GM12878 (cell line): ENCODE measurements around the gene NDUFB1. TPM values are rescaled to one million over a fixed set of nuclear protein-coding genes. Genes with fewer than 3 reads are reported as not detected.

Experiments used
- ATF7 ChIP-seq: fragments of 450-650 bp; IDR thresholded peaks from 2 replicates; pipeline ENCODE4 v1.6.1; 2016; ENCODE audit warnings: low read depth, mild to moderate bottlenecking
- HCFC1 ChIP-seq: fragments of 150-350 bp; IDR thresholded peaks from 2 replicates; pipeline ENCODE4 v1.6.1; 2014; ENCODE audit warnings: low read length
- MTA2 ChIP-seq: fragments of 450-650 bp; IDR thresholded peaks from 2 replicates; pipeline ENCODE4 v1.6.1; 2016; ENCODE audit warnings: low read depth, mild to moderate bottlenecking, moderate library complexity
- NFIC ChIP-seq: IDR thresholded peaks from 2 replicates; pipeline ENCODE4 v1.6.1; 2012; ENCODE audit warnings: low read depth, mild to moderate bottlenecking, inconsistent platforms, low read length, moderate library complexity
- ZNF687 ChIP-seq: fragments of 450-650 bp; IDR thresholded peaks from 2 replicates; pipeline ENCODE4 v1.6.1; 2017; ENCODE audit warnings: mild to moderate bottlenecking, moderate library complexity
- polyA plus RNA-seq, 11 experiments: library from polyadenylated mRNA; depleted of rRNA in 4 of 11; unstranded in 6 of 11; stranded (reverse) in 5 of 11; fragments of >200 nt; fragmentation: Nextera tagmentation in 4 of 11; fragmentation: Illumina TruSeq in 1 of 11; extraction: Ambion mirVana in 4 of 11; extraction: Trizol in 1 of 11; gene quantifications; 1 replicate in 1 of 11; 2 replicates in 10 of 11; pipeline versions ENCODE4 v1.2.1 to v1.2.3, GENCODE V29; 2011 to 2016; ENCODE audit warnings: inconsistent platforms in 2 of 11, missing spikeins in 2 of 11, low read depth in 1 of 11
- total RNA-seq, 4 experiments: library from RNA; depleted of rRNA in 3 of 4; stranded (reverse); fragments of >200 nt in 3 of 4; fragmentation: Illumina TruSeq in 1 of 4; extraction: Trizol in 1 of 4; gene quantifications; 2 replicates each; pipeline versions ENCODE4 v1.2.1 to v1.2.3, GENCODE V29; 2013 to 2021

NDUFB1 gene
- total and polyA plus RNA-seq, 10 of the 15 experiments (the other 5 are each of a cell fraction or from before 2014, with no cell fraction given): 132 to 919 (median 561) TPM

- TF ChIP-seq HCFC1: no peak
- TF ChIP-seq ATF7: no peak
- no peak for TF ChIP-seq ZNF687
- TF ChIP-seq MTA2: no peak
- TF ChIP-seq NFIC: no peak
- TF ChIP-seq, all 136 proteins: peak for 0
Observed at GRCh38 chr14:92074555-92074954, 47.0 kb downstream of the NDUFB1 start (continued).

Other genes starting within 250 kb of the NDUFB1 start
- gene FBLN5, start 174.0 kb downstream of the NDUFB1 start, total RNA-seq (2014; rRNA removed): 0.05 and 0.45 TPM in 2 replicates
- 0.13 and 0.14 TPM in 2 replicates for gene FBLN5, start 174.0 kb downstream of the NDUFB1 start, total RNA-seq (2014; rRNA removed; fragmentation: Illumina TruSeq; extraction: Trizol)
- 0.28 and 0.64 TPM in 2 replicates for gene FBLN5, start 174.0 kb downstream of the NDUFB1 start, total RNA-seq (2021)
- 0.43 and 0.64 TPM in 2 replicates for gene FBLN5, start 174.0 kb downstream of the NDUFB1 start, polyA plus RNA-seq (2011; rRNA removed)
- 0.16 and 0.22 TPM in 2 replicates for gene FBLN5, start 174.0 kb downstream of the NDUFB1 start, polyA plus RNA-seq (2014; fragmentation: Illumina TruSeq; extraction: Trizol)
- gene FBLN5, start 174.0 kb downstream of the NDUFB1 start, polyA plus RNA-seq (2014; fragmentation: Nextera tagmentation; extraction: Ambion mirVana): under 1 TPM; 0.03 to 0.13 TPM
- gene FBLN5, start 174.0 kb downstream of the NDUFB1 start, polyA plus RNA-seq (2014; rRNA removed): 0.11 and 0.26 TPM in 2 replicates
- gene FBLN5, start 174.0 kb downstream of the NDUFB1 start, polyA plus RNA-seq (2016; fragmentation: Nextera tagmentation; extraction: Ambion mirVana): under 1 TPM; 0.23 to 0.29 TPM
- gene TRIP11, start 81.6 kb downstream of the NDUFB1 start, total RNA-seq (2014; rRNA removed): 12.8 and 17.2 TPM in 2 replicates
- 21.8 and 22.3 TPM in 2 replicates for gene TRIP11, start 81.6 kb downstream of the NDUFB1 start, total RNA-seq (2014; rRNA removed; fragmentation: Illumina TruSeq; extraction: Trizol)
- 30.5 and 33.7 TPM in 2 replicates for gene TRIP11, start 81.6 kb downstream of the NDUFB1 start, total RNA-seq (2021)
- gene TRIP11, start 81.6 kb downstream of the NDUFB1 start, polyA plus RNA-seq (2011; rRNA removed): 17.5 and 23.4 TPM in 2 replicates
- 14.8 and 18.8 TPM in 2 replicates for gene TRIP11, start 81.6 kb downstream of the NDUFB1 start, polyA plus RNA-seq (2014; fragmentation: Illumina TruSeq; extraction: Trizol)
- 10 to 100 TPM in 1 of 2 experiments, 1 to 10 TPM in 1; 7.1 to 32.0 TPM for gene TRIP11, start 81.6 kb downstream of the NDUFB1 start, polyA plus RNA-seq (2014; fragmentation: Nextera tagmentation; extraction: Ambion mirVana)
- gene TRIP11, start 81.6 kb downstream of the NDUFB1 start, polyA plus RNA-seq (2014; rRNA removed): 5.2 and 5.3 TPM in 2 replicates
- 10 to 100 TPM; 43.1 to 46.1 TPM for gene TRIP11, start 81.6 kb downstream of the NDUFB1 start, polyA plus RNA-seq (2016; fragmentation: Nextera tagmentation; extraction: Ambion mirVana)
- gene ATXN3, start 15.1 kb downstream of the NDUFB1 start, total RNA-seq (2014; rRNA removed): 15.6 and 26.1 TPM in 2 replicates
- 16.5 and 19.1 TPM in 2 replicates for gene ATXN3, start 15.1 kb downstream of the NDUFB1 start, total RNA-seq (2014; rRNA removed; fragmentation: Illumina TruSeq; extraction: Trizol)
- 20.2 and 20.4 TPM in 2 replicates for gene ATXN3, start 15.1 kb downstream of the NDUFB1 start, total RNA-seq (2021)
- gene ATXN3, start 15.1 kb downstream of the NDUFB1 start, polyA plus RNA-seq (2011; rRNA removed): 26.3 and 43.1 TPM in 2 replicates
- gene ATXN3, start 15.1 kb downstream of the NDUFB1 start, polyA plus RNA-seq (2014; fragmentation: Illumina TruSeq; extraction: Trizol): 15.1 and 22.0 TPM in 2 replicates
- 10 to 100 TPM; 17.0 to 21.6 TPM for gene ATXN3, start 15.1 kb downstream of the NDUFB1 start, polyA plus RNA-seq (2014; fragmentation: Nextera tagmentation; extraction: Ambion mirVana)
- gene ATXN3, start 15.1 kb downstream of the NDUFB1 start, polyA plus RNA-seq (2014; rRNA removed): 15.3 and 17.9 TPM in 2 replicates
- gene ATXN3, start 15.1 kb downstream of the NDUFB1 start, polyA plus RNA-seq (2016; fragmentation: Nextera tagmentation; extraction: Ambion mirVana): 10 to 100 TPM; 27.2 to 27.3 TPM
- 25.9 and 28.2 TPM in 2 replicates for gene CPSF2, start 263 bp upstream of the NDUFB1 start, total RNA-seq (2014; rRNA removed)
- gene CPSF2, start 263 bp upstream of the NDUFB1 start, total RNA-seq (2014; rRNA removed; fragmentation: Illumina TruSeq; extraction: Trizol): 60.2 and 71.8 TPM in 2 replicates
- 57.6 and 61.7 TPM in 2 replicates for gene CPSF2, start 263 bp upstream of the NDUFB1 start, total RNA-seq (2021)
- gene CPSF2, start 263 bp upstream of the NDUFB1 start, polyA plus RNA-seq (2011; rRNA removed): 42.0 and 63.9 TPM in 2 replicates
- gene CPSF2, start 263 bp upstream of the NDUFB1 start, polyA plus RNA-seq (2014; fragmentation: Illumina TruSeq; extraction: Trizol): 52.0 and 76.6 TPM in 2 replicates
- gene CPSF2, start 263 bp upstream of the NDUFB1 start, polyA plus RNA-seq (2014; fragmentation: Nextera tagmentation; extraction: Ambion mirVana): 10 to 100 TPM; 18.2 to 20.1 TPM
- 32.8 and 36.8 TPM in 2 replicates for gene CPSF2, start 263 bp upstream of the NDUFB1 start, polyA plus RNA-seq (2014; rRNA removed)
- gene CPSF2, start 263 bp upstream of the NDUFB1 start, polyA plus RNA-seq (2016; fragmentation: Nextera tagmentation; extraction: Ambion mirVana): 10 to 100 TPM; 61.9 to 62.0 TPM
- gene SLC24A4, start 201.5 kb upstream of the NDUFB1 start, total RNA-seq (2014; rRNA removed): under 0.01 TPM in 1 of 2 replicates, not detected in the other
- 0.04 TPM in 1 of 2 replicates, not detected in the other for gene SLC24A4, start 201.5 kb upstream of the NDUFB1 start, total RNA-seq (2014; rRNA removed; fragmentation: Illumina TruSeq; extraction: Trizol)
- not detected in 2 replicates for gene SLC24A4, start 201.5 kb upstream of the NDUFB1 start, total RNA-seq (2021)
- gene SLC24A4, start 201.5 kb upstream of the NDUFB1 start, polyA plus RNA-seq (2011; rRNA removed): 0.22 and 0.46 TPM in 2 replicates
- gene SLC24A4, start 201.5 kb upstream of the NDUFB1 start, polyA plus RNA-seq (2014; fragmentation: Illumina TruSeq; extraction: Trizol): under 0.01 TPM in 1 of 2 replicates, not detected in the other
- not detected for gene SLC24A4, start 201.5 kb upstream of the NDUFB1 start, polyA plus RNA-seq (2014; fragmentation: Nextera tagmentation; extraction: Ambion mirVana)
- gene SLC24A4, start 201.5 kb upstream of the NDUFB1 start, polyA plus RNA-seq (2014; rRNA removed): 0.09 TPM in 1 of 2 replicates, not detected in the other
- not detected for gene SLC24A4, start 201.5 kb upstream of the NDUFB1 start, polyA plus RNA-seq (2016; fragmentation: Nextera tagmentation; extraction: Ambion mirVana)